Activated naive CD4-positive, alpha-beta T cell treated with anti-CD3 and anti-CD28 coated beads, Interleukin-2, amount 10 ng/mL, durations not matched to agents 5 hours and 36 hours (primary cell): ENCODE results near the gene TRMT13. TPM values are rescaled to one million over a fixed set of nuclear protein-coding genes. Genes with fewer than 3 reads are reported as not detected.

ENCODE experiments used
- total RNA-seq, 2 experiments: library from RNA; stranded (reverse); gene quantifications; one replicate each; pipeline ENCODE4 v1.2.3, GENCODE V29; 2021

TRMT13 gene, protein sequence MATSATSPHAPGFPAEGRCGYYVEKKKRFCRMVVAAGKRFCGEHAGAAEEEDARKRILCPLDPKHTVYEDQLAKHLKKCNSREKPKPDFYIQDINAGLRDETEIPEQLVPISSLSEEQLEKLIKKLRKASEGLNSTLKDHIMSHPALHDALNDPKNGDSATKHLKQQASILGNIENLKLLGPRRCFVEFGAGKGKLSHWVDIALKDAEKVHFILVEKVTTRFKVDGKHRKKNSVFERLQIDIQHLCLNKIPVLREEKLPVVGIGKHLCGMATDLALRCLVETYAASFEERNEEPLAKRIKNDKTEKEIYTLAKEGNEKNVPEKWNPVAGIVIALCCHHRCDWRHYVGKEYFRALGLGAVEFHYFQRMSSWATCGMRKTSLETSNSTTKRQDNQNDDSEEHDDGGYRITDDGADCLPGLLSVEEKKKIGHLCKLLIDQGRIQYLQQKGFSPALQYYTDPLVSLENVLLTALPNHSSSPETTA
- 10 to 100 TPM; 19.0 to 20.0 TPM for total RNA-seq

DNA sequence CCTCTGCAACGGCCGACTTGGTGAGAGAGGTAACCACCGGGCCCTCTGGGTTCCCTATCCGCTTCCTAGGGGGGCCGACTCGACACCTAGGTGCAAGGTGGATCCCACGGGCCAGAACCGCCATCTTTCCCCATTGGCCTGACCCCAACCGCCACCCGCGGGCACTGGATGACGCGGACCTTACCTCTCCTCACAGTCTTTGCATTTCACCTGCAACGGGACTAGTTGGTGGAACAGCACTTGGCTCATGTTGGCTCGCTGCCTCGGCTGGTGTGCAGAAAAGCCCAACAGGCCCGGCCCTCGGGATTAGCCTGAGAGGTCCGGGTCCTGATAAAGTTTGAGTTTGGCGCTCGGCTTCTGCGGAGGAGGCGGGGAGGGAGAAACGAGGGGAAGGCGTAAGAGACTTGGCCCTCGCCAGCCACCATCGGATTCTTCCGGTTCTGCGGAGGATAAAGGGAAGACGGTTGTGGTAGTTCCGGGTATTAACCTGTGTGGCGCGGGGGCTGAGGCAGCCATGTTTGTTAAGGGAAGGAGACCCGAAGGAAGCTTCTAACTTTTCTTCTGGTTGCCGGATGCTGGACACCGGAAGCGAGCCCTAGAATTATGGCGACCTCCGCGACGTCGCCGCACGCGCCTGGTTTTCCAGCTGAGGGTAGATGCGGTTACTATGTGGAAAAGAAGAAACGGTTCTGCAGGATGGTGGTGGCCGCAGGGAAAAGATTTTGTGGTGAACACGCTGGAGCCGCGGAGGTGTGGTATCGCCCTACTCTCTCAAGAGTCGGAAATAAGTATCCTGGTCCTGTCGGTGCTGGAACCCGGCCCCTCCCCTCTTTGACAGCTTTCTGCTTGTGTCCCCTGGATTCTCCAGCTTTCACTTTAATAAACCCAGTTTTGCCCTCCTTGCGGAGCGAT lies at the start of gene TRMT13, which contains the start of gene SASS6:
Gene TRMT13, plus strand, starts transcription at position 598 of the 912 bp plus-strand sequence. Its CDS starts 6 bp downstream, at position 604.
Gene SASS6, minus strand, starts transcription at position 365 of the 912 bp plus-strand sequence. Its CDS starts 116 bp downstream, at position 249.

DNA sequence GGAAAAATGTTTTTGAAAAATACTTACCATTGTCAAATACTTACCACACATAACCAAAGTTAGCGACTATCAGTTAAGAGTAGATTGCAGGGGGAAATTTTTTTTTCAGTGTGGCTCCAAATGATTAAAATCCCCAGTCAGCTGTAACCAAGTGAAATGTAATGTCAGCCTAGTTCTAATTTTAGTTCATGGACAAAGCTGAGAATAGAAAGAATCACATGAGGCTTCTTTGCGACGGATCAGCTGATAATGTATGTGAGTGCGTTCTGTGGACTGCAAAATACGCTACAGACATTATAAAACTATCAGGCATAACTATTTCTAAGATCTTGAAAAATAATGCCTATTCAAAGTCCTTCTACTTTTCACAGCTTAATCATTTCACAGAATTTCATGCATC lies 45.1 kb downstream of the TRMT13 start, which contains the start of gene LRRC39:
Gene LRRC39, minus strand, starts transcription at position 166 of the 400 bp plus-strand sequence. CDS start 9,740 bp downstream, outside the sequence.

Other genes starting within 250 kb of the TRMT13 start
- 10 to 100 TPM; 16.5 to 19.2 TPM for gene SLC35A3, start 163.2 kb upstream of the TRMT13 start, total RNA-seq
- 10 to 100 TPM; 10.3 to 10.5 TPM for gene SASS6, start 233 bp upstream of the TRMT13 start, total RNA-seq
- under 1 TPM; 0.68 to 0.82 TPM for gene LRRC39, start 45.1 kb downstream of the TRMT13 start, total RNA-seq
- 10 to 100 TPM; 10.7 to 12.0 TPM for gene DBT, start 116.7 kb downstream of the TRMT13 start, total RNA-seq
- gene RTCA, start 133.1 kb downstream of the TRMT13 start, total RNA-seq = 10 to 100 TPM; 44.0 to 46.4 TPM
- 10 to 100 TPM; 49.0 to 50.0 TPM for gene CDC14A, start 219.3 kb downstream of the TRMT13 start, total RNA-seq